ENCODE results near the gene LIMK2.
"Not testable (repeated sequence)": the region's sequence is repeated elsewhere in the genome, so short reads cannot be mapped to it uniquely, and the experiment has no call there.

The LIMK2 gene

DNA sequence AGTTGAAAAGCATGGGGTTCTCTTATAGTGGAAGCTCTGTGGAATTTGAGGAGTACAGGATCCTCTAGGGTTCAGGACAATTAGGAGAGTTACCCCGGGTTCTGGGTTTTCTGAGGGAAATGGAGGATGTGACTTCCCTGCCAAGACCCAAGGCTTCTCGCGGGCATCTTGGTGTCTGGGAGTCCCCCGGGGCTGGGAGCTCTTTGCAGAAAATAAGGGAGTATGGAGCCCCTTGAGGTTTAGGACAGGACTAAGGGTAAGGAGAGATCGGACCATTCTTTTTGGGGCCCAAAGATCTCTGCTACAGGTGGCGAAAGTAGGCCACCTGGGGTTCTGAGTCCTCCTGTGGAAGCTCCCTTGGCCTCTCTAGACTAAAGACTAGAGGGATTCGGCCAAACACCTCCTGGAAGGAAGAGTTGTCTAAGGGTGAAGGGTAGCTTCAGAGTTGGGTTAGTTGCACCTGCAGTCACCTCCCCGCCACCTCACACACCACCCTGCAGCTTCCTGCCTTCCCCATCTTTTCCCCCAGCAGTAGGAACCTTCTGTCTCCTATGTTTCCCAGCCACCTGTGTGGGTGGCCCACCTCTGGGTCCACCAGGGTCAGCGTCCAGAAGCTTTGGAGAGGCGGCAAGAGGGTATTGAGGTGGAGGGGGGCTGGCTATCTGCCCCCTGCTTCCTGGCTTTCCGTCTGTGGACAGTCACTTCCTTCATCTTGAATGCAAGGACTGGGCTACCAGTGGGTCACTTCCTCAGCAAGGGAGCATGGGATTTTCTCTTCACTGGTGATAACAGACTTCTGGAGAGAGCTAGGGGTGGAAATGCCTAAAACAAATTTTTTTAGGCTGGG, 908 bp downstream of the LIMK2 start:
- DNase-seq = no peak

DNA sequence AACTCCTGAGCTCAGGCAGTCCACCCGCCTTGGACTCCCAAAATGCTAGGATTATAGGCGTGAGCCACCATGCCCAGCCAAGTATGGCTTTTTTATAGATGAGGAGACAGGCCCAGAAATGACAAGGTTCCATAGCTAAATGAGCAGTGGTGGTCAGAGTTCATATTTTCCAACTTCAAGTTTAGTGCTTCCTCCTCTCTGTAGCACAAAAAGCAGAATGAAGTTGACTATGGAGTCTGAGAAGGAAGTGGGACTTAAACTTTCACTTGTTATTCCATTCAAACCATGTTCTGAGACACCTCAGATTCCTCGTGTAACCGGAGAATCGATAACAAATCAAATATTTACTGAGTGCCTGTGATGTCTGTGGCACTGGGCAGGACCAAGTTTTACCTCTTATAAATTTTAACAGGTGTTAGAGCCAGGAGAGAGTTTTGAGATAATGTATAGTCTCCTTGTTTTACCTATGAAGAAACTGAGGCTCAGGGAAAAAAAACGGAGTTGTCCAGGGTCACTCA, 3.0 kb downstream of the LIMK2 start:
- no peak for DNase-seq

- no peak for DNase-seq
Measured at GRCh38 chr22:31218565-31219262, 6.6 kb downstream of the LIMK2 start.

DNA sequence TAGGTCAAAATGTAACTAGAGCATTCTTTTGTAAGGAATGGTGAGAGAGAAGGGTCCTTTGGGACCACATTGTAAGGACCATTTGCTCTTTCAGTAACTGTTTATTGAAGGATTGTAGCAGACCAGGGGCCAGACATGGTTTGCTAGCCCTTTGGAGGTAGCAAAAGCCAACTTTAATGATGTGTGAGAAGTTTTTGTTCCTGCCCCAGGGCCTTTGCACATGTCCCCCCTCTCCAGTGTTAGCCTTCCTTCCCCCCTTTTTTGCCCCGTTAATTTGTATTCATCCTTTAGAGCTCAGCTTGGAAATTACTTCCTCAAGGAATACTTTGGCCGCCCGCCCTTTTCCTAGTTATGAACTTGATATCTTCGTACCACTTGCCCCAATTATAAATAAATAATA, 9.0 kb downstream of the LIMK2 start:
- DNase-seq = no peak

DNA sequence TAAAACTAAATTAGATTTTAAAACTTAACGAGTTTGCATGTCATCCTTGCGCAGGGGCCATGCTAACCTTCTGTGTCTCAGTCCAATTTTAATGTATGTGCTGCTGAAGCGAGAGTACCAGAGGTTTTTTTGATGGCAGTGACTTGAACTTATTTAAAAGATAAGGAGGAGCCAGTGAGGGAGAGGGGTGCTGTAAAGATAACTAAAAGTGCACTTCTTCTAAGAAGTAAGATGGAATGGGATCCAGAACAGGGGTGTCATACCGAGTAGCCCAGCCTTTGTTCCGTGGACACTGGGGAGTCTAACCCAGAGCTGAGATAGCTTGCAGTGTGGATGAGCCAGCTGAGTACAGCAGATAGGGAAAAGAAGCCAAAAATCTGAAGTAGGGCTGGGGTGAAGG, 10.6 kb downstream of the LIMK2 start:
- no peak for DNase-seq

DNA sequence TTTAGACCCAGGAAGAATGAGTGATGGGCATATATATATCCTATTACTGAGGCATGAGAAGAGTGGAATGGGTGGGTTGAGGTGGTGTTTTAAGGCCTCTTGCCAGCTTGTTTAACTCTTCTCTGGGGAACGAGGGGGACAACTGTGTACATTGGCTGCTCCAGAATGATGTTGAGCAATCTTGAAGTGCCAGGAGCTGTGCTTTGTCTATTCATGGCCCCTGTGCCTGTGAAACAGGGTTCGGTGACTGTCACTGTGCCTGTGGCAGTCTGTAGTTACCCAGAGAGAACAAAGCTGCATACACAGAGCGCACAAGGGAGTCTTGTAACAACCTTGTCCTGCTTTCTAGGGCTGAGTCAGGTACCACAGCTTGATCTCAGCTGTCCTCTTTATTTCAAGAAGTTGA, 11.7 kb downstream of the LIMK2 start:
- DNase-seq = no peak

GRCh38 chr22:31224691-31225090, 12.6 kb downstream of the LIMK2 start:
- not testable (repeated sequence) for DNase-seq

DNA sequence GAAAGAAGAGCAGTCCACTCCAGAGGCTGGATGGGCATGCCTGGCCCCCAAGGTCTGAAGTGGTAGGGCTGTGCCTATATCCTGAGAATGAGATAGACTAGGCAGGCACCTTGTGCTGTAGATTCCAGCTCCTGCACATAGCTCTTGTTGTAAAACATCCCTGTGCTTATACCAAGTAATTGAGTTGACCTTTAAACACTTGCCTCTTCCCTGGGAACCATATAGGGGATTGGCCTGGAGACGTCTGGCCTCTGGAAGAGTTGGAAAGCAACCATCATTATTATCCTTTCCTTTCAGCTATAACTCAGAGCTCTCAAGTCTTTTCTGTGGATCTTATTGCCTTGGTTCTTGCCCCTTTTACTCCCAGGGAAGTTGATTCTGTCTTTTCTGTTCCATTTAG, 15.1 kb downstream of the LIMK2 start:
- DNase-seq = no peak

GRCh38 chr22:31229402-31230079, 17.4 kb downstream of the LIMK2 start:
- no peak for DNase-seq

DNA sequence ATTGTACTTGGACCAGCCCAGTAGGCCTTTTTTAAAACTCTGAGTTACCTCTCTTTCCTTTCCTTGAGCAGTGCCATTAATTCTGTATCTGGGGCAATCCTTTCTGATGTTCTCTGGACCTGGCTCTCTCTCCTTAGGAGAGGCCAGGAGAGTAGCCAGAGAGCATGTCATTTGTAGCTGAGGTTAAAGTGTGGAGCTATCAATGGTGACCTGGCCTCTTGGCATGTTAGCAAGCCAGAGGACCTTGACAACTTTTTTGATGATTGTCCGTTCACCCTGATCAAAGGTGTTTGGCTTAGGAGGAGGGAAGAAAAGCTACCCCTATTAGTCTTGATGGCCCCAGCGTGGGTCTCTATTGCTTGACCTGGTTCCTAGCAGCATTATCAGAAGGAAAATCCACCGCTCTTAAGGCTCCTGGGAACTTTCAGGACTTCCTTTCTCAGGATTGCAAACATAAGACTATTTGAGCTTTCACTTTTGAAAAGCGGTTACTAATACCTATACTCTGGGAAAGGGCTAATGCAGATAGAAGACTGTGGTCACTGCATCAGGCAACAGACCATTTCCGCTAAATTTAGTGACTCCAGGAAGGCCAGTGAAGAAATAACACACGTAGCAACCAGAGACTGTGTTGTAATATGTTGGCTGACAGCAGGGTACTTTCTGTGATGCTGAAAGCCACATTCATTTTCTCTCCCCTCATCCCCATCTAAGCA, 18.2 kb downstream of the LIMK2 start:
- no peak for DNase-seq

GRCh38 chr22:31230871-31231621, 18.9 kb downstream of the LIMK2 start:
- DNase-seq = peak; percentile 63

GRCh38 chr22:31233001-31233400, 20.9 kb downstream of the LIMK2 start:
- no peak for DNase-seq

- no peak for DNase-seq
Measured at GRCh38 chr22:31235081-31235480, 23.0 kb downstream of the LIMK2 start.

- not testable (repeated sequence) for DNase-seq
Measured at GRCh38 chr22:31236044-31236443, 23.9 kb downstream of the LIMK2 start.

DNA sequence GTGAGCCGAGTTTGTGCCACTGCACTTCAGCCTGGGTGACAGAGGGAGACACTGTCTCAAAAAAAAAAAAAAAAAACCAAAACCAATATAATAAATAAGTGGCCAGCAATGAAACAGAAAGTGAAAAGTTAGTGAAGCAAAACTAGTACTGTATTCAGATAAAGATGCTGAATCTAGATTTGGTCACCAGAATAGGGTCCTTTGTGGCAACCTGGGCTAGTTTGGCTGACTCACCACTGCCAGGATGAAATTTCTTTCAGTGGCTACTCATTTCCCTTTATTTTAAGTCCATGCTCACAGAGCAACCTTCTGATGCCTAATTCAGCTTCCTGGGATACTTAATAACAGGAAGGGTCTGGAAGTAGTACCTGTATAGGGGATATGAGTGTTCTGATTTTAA, 26.0 kb downstream of the LIMK2 start:
- DNase-seq = no peak

DNA sequence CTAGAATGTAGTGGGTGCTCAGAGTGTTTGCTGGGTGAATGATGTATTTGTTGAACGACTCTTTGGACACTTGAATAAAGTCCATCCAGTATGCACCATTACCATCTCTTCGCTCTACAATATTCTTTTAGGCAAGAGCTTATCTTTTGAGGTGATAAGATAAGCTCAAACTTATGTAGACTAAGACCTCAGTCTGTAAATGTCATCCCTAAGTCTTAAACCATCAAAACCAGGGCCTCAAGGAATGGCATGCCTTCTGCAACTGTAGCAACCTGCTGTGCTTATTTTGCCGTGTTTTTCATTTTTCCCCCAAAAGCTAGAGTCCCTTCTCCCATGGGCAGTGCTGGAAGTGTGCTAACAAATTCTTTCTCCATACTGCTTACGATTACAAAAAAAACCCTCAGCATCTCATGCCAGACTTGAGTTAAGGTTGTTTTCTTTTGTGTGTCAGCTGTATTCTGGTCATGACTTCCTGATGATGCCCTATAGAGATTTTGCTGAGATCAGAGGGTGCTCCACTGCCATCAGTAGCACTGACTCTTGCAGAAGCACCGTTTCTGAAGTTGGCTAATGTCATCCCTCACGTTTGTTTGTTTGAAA, 27.8 kb downstream of the LIMK2 start:
- peak; percentile 15 for DNase-seq

DNA sequence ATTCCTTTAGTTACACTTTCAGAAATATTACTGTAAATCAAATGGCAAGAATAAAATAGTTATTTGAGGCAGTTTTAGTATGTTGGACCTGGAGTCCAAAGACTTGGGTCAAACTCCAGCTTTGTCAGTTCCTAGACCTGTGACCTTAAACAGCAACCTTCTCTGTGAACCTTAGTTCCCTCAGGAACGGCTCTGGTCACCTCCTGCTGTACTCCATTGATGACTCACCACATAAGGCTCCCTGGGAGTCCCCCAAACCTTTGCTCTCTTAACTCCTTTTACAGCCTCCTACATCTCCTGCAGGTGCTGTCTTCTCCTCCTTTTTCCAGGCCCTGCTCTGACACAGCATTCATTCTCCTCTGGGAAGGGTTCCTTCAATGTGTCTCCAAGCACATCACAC, 29.1 kb downstream of the LIMK2 start:
- DNase-seq = no peak

DNA sequence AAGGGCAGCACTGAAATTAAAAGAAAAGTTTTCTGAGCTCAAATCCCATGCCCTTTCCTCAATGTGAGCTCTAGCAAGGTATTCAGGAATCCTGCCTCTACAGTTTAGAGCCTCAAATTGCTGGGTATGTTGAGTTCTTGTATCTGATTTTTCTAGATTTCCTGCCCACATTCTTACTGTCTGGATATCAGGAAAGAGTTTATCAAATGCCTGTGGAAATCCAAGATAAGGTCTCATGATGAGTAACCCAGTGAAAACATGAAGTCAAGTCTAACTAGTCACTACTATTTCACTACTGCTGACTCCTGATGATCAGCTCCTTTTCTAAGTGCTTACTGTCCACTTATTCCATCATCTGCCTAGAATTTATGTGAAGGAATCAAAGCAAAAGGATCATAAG, 29.8 kb downstream of the LIMK2 start:
- DNase-seq = peak; percentile 75

GRCh38 chr22:31243339-31244045, 31.4 kb downstream of the LIMK2 start:
- peak; percentile 32 for DNase-seq

DNA sequence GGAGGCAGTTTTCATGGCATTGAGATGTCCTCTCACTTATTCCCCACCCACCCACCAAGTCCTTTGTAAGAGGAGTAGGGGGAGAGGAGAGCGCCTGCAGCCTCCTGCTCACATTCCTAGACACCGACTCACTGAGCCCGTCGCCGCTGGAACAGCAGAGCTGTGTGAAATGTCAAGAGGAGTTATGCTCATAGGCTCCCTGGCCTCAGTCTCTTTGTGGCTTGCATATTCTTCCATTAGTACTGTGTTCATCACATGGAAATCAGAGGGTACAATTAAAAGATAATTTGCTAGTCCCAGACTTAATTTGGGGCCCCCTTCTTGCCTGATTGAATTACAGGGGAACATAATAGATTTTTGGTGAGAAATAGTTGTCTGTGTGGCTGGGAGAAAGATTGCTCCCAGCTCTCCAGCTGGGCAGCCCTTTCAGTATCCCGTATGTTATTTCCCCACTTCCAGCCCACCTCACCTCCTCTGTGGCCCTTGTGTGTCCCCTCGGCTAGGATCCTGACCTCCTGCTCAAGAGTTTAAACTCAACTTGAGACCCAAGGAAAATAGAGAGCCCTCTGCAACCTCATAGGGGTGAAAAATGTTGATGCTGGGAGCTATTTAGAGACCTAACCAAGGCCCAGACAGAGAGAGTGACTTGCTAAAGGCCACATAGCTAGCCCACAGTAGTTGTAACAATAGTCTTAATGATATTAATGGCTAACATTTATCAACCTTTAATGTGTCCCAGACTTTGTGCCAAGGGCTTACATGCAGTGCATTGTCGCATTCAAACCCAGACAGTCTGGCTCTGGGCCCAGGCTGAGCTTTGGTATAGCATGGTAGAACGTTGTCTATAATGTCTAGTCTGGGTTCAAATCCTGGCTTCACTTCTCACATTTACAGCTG, 32.2 kb downstream of the LIMK2 start:
- DNase-seq = peak; percentile 76

Measured in kidney glomerular epithelial cell (primary cell).